ENCODE data around the gene DAO. TPM values are rescaled to one million over a fixed set of nuclear protein-coding genes. Genes with fewer than 3 reads are reported as not detected.

DAO gene
- polyA plus RNA-seq, 1 experiment, result not detected

GRCh38 chr12:108854451-108855283 lies 25.2 kb upstream of the DAO start:
- no peaks in the 10 kb centered on the region; the same call in 1 of the 2 replicates for H3K36me3 ChIP-seq (ENCODE audit: control insufficient read depth, insufficient read depth, low read length)
- TF ChIP-seq, protein P1, sequence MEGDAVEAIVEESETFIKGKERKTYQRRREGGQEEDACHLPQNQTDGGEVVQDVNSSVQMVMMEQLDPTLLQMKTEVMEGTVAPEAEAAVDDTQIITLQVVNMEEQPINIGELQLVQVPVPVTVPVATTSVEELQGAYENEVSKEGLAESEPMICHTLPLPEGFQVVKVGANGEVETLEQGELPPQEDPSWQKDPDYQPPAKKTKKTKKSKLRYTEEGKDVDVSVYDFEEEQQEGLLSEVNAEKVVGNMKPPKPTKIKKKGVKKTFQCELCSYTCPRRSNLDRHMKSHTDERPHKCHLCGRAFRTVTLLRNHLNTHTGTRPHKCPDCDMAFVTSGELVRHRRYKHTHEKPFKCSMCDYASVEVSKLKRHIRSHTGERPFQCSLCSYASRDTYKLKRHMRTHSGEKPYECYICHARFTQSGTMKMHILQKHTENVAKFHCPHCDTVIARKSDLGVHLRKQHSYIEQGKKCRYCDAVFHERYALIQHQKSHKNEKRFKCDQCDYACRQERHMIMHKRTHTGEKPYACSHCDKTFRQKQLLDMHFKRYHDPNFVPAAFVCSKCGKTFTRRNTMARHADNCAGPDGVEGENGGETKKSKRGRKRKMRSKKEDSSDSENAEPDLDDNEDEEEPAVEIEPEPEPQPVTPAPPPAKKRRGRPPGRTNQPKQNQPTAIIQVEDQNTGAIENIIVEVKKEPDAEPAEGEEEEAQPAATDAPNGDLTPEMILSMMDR (IDR thresholded peaks at IDR 0.05; ENCODE audit: insufficient read depth, low read depth, low read length), result no peak
- POLR2A ChIA-PET, result no interaction called here
- H3K4me3 ChIP-seq (ENCODE audit: low read depth, low read length), result peak overlapping the region; percentile 4; the same call in 1 of the 2 replicates
- CTCF ChIA-PET, result no interaction called here
- peak; percentile 94 for DNase-seq (ENCODE audit: low read depth)
- H3K27me3 ChIP-seq (ENCODE audit: control insufficient read depth, insufficient read depth, low read length), result no peaks in the 10 kb centered on the region

DNA sequence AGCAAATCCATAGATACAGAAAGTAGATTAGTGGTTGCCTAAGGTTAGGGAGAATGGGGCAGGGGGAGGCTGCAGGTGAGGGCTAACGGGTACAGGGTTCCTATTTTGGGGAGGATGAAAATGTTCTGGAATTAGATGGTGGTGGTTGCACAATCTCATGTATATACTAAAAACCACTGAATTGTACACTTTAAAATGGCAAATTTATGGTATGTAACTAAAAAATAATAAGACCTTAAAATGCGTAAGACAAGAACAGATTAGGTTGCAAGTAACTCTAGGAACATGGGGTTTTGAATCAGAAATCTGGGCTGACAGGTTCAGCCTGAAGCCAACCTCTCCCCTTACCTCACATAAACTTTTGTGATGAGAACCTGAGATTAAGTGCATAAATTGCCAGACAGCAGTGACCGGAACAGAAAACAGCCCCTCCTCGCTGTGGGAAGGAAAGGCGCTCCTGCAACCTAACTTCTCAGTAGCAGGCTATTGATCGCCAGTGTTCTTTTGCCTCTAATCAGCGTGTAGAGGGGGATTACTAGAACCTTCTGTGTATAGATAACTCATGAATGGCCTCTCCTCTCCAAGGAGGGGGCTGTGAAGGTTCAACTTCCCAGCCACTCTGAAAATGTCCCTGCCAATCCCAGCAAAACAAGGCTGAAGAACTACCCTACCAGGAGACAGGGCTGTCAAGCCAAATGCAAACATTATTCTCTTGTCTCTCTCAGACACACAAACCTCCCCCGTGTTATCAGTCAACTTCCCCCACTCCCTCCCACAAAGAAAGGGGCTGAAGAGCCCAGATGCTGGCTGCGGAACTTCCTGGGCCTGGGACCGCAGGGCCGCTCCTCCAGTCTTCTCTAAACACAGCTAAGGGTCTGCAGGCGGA lies 24.4 kb upstream of the DAO start:
- peak overlapping the region; percentile 85 for H3K4me3 ChIP-seq (ENCODE audit: low read depth, low read length)
- no peaks in the 10 kb centered on the region; the same call in 1 of the 2 replicates for H3K36me3 ChIP-seq (ENCODE audit: control insufficient read depth, insufficient read depth, low read length)
- DNase-seq (ENCODE audit: low read depth), result no peak
- TF ChIP-seq, protein P1 (IDR thresholded peaks at IDR 0.05; ENCODE audit: insufficient read depth, low read depth, low read length), result no peak
- no peaks in the 10 kb centered on the region for H3K27me3 ChIP-seq (ENCODE audit: control insufficient read depth, insufficient read depth, low read length)
- POLR2A ChIA-PET, result no interaction called here
- CTCF ChIA-PET, result no interaction called here

DNA sequence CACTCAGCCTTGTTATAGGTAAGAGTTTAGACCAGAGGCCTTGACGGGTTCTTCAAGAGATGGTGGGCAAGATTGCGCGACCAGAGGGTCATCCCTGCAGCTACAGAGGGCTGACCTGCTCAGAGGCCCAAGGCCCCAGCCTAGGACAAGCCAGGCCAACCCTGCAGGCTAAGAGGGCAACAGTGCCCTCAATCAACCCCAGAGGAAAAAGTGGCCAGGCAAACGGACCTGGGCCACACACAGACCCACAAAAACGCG lies 23.8 kb upstream of the DAO start:
- DNase-seq (ENCODE audit: low read depth), result no peak
- Histone ChIP-seq H3K27me3 (ENCODE audit: control insufficient read depth, insufficient read depth, low read length) (no peaks in the 10 kb centered on the region), H3K4me3 (ENCODE audit: low read depth, low read length) (peak overlapping the region; percentile 85), H3K36me3 (ENCODE audit: control insufficient read depth, insufficient read depth, low read length) (no peaks in the 10 kb centered on the region; the same call in 1 of the 2 replicates)
- ChIA-PET CTCF (no interaction called here), POLR2A (no interaction called here)
- TF ChIP-seq, protein P1 (IDR thresholded peaks at IDR 0.05; ENCODE audit: insufficient read depth, low read depth, low read length), result no peak

DNA sequence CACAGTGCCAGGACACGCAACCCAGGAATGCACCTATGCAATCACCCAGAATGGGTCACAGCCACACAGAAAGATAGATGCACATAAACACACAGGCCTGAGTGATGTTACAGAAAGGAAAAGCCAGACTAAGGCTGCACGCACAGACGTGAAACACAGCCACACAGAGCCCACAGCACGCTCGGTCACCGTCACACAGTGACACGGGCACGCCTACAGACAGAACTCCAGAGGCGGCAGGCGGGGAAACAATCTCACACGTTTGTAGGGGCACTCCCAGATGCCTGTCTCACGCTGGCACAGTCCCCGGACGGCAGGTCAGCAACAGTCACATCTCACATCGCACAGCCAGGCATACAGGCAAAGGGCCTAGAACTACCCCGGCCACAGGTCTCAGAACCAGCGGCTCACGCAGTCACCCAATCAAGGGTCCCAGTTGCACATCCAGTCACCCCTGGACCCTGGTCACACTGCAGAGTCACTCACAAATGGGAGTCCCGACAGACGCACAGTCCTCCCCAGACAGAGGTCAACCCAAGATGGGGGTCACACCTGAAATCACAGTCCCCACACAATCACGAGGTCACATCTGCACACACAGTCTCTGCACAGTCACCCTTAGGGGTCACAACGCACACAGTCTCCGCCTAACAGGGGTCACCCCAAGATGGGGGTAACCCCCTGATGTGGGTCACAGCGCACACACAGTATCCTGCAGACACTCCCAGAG lies 23.3 kb upstream of the DAO start:
- ChIA-PET CTCF (interaction anchor here (0.9 to 1.0 kb wide), 2 partner anchors 32 to 53 kb away, joined by 3 to 4 read pairs; no protein-coding TSS in a partner anchor), POLR2A (no interaction called here)
- TF ChIP-seq, protein P1 (IDR thresholded peaks at IDR 0.05; ENCODE audit: insufficient read depth, low read depth, low read length), result no peak
- Histone ChIP-seq H3K36me3 (ENCODE audit: control insufficient read depth, insufficient read depth, low read length) (no peaks in the 10 kb centered on the region; the same call in 1 of the 2 replicates), H3K4me3 (ENCODE audit: low read depth, low read length) (peak overlapping the region; percentile 85), H3K27me3 (ENCODE audit: control insufficient read depth, insufficient read depth, low read length) (no peaks in the 10 kb centered on the region)
- DNase-seq (ENCODE audit: low read depth), result peak; percentile 56

DNA sequence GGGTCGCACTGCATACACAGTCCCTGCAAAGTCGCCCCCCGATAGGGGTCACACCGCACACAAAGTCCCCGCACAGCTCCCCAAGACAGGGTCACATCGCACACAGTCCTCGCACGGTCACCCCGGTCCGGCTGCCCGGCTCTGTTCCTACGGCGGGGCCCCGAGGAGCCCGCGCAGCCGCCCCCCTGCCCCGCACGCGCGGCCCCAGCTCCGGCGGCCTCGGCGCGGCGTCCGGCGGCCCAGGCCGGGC lies 22.8 kb upstream of the DAO start:
- DNase-seq (ENCODE audit: low read depth), result no peak
- TF ChIP-seq, protein P1 (IDR thresholded peaks at IDR 0.05; ENCODE audit: insufficient read depth, low read depth, low read length), result no peak
- Histone ChIP-seq H3K36me3 (ENCODE audit: control insufficient read depth, insufficient read depth, low read length) (no peaks in the 10 kb centered on the region), H3K4me3 (ENCODE audit: low read depth, low read length) (peak overlapping the region; percentile 85), H3K27me3 (ENCODE audit: control insufficient read depth, insufficient read depth, low read length) (no peaks in the 10 kb centered on the region)
- CTCF ChIA-PET, result interaction anchor here (0.9 to 1.0 kb wide), 2 partner anchors 32 to 53 kb away, joined by 3 to 4 read pairs; no protein-coding TSS in a partner anchor
- POLR2A ChIA-PET, result no interaction called here
